NCI-H2107 treated with DMSO at 0.1 percent for 48 hours (cell line): Measurements from ENCODE around the gene CACYBP.
"Not testable (repeated sequence)": the region's sequence is repeated elsewhere in the genome, so short reads cannot be mapped to it uniquely, and the experiment has no call there.

Experiments used
- DNase-seq: peaks from one replicate; lab custom pipeline; 2025; ENCODE audit not compliant: unreplicated experiment; lab: John Stamatoyannopoulos, UW

CACYBP gene

DNA sequence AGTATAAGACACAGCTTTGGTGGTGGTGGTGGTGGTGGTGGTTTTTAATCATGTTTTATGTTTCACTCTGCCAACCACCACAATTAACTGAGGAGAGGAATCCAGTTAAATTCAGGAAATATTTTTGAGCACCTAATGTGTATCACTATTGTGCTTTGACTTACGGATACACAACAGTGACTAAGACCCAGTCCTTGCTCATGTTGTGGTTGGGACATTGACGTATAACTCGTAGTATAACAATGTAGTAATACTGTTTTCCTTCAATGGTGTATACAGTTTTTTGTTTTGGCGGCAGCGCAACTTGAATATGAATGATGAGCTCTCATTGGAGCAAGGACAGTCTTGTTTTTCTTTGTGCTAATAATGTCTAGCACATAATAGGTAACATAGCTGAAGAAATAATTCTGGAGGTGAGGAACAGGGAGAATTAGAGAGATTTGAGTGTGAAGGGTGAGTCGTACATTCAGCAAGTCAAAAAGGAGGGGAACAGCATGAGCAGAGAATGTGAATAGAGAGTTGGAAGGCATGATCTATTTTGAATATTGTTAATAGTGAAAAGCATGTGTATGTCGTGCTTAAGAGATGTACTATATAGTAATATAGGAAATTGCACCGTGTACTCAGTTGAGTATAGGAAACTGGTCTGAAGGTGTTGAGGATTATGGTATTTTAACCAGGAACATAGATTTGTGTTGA, 5.5 kb downstream of the CACYBP start:
- no peak for DNase-seq

DNA sequence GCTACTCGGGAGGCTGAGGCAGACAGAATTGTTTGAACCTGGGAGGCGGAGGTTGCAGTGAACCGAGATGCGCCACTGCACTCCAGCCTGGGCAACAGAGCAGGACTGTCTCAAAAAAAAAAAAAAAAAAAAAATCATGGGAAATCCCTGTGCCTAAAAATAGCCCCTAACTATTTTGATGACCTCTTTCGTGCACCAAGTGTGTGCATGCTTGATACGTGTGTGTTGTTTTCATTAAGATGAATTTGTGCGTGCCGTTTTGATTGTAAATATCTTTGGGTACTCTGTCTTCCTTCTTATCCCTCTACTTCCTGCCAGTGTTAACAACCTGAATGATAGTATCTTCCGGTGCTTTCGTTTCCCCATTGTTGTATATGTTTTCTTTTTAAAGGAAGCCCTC, 9.8 kb downstream of the CACYBP start:
- DNase-seq, result no peak

GRCh38 chr1:175013445-175013844, 13.7 kb downstream of the CACYBP start:
- DNase-seq, result no peak

GRCh38 chr1:175015243-175015642, 15.5 kb downstream of the CACYBP start:
- no peak for DNase-seq

GRCh38 chr1:175019524-175019923, 19.8 kb downstream of the CACYBP start:
- no peak for DNase-seq

GRCh38 chr1:175023043-175023921, 23.5 kb downstream of the CACYBP start, which contains the start of gene MRPS14:
Gene MRPS14 (minus strand): TSS chr1:175023425. CDS start chr1:175023408, 17 bp downstream.
- DNase-seq, result peak; percentile 99

- not testable (repeated sequence) for DNase-seq
These were observed 24.1 kb downstream of the CACYBP start for GRCh38 chr1:175023922-175024242.

DNA sequence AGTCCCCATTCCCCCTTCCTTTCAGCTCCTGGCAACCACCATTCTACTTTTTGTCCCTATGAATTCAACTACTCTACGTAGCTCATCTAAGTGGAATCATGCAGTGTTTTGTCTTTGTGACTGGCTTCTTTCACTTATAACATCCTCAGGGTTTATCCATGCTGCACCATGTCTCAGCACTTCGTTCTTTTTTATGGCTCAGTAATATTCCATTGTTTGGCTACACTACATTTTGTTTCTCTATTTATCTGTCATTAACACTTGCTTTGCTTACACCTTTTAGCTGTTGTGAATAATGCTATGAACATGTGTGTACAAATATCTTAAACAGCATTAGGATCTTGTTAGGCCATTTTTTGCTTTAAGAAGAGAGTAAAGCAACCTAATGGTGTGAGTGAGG, 25.0 kb downstream of the CACYBP start:
- DNase-seq, result no peak

DNA sequence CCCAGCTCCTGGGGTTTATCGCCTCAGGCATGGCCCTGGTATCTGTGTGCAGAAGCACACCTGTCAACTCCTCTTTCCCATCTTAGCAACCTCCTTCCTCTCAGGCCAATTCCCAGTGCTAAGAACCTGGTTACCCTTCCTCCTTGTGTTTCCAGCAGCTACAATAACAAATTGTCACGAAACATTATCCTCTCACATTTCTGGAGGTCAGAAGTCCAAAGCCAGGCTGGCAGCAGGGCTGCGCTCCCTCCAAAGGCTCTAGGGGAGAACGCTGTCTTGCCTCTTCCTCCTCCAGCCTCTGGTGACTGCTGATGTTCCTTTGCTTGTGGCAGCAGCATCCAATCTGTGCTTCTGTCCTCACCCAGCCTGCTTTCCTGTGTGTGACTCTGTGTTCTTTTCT, 34.2 kb downstream of the CACYBP start:
- DNase-seq, result no peak

DNA sequence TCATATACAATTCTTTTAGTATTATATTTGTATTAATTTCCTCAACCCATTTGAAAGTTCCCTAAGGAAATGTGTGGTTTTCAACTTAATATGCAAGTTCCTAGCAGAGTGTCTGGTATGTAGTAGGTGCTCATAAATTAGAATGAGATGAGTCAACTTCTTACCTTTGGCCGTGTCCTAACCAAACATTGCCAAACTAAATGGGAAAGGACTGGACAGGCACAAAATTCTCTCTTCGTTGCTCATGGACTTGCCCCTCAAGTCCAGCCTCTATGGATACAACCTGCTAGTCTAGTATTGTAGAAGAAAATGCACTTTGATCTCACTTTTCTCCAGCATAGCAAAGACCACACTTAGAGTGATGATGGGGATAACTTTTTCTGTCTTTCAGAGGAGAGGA, 35.0 kb downstream of the CACYBP start:
- no peak for DNase-seq

GRCh38 chr1:175035865-175036264, 36.1 kb downstream of the CACYBP start:
- DNase-seq, result no peak

- no peak for DNase-seq
These were observed 36.7 kb downstream of the CACYBP start for GRCh38 chr1:175036476-175036875.

DNA sequence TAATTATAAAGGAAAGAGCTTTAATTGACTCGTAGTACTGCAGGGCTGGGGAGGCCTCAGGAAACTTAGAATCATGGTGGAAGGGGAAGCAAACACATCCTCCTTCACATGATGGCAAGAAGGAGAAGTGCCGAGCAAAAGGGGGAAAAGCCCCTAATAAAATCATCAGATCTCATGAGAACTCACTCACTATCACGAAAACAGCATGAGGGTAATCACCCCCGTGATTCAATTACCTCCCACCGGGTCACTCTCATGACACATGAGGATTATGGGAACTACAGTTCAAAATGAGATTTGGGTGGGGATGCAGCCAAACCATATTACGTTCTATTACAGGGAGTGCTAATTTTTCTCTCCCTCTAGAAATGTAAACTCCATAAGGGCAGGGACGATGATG, 37.7 kb downstream of the CACYBP start:
- DNase-seq, result no peak

DNA sequence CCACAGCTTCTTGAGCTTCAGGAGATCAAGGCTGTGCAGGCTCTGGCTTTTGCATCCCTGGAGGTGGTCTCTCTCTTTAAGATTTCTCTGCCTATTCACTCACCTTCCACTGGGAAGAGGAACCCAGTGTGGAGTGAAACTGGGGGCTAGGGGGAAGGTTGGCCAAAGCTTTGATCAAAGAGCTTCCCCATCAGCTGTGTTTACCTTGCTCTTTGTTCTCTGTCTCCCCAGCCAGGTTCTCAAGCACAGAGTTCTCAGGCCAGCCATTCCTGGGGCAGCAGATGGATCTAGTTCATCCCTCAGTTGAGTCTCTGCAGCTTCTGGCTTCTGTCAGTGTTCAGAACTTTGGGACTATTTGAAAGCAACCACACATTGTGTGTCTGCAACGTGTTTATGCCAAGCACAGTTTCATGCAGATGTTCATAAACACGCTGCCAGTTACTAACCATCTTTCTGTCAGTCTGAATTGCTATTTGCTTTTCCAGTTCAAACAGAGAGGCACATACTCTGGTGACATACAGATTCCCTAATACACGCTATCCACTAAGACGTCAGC, 40.7 kb downstream of the CACYBP start:
- no peak for DNase-seq

- DNase-seq, result no peak
These were observed 42.9 kb downstream of the CACYBP start for GRCh38 chr1:175042650-175043049.

DNA sequence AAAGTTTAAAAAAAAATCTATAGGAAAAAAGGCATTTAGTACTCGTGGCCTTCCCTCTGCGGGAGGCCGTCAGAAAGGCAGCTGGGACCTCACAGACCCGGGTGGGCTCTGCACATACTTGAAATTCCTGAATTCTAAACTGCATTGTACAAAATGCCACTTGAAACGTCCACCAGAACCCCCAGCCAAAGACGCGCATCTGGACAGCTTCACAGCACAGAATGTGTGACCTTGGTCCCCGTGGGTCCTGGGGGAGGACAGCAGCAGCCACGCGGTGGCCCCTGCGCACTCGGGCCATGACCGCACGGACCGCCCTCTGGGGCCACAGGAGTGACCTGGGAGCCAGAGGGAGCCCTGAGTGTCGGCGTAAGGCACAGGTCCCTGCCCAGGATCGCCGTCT, 44.1 kb downstream of the CACYBP start:
- no peak for DNase-seq

DNA sequence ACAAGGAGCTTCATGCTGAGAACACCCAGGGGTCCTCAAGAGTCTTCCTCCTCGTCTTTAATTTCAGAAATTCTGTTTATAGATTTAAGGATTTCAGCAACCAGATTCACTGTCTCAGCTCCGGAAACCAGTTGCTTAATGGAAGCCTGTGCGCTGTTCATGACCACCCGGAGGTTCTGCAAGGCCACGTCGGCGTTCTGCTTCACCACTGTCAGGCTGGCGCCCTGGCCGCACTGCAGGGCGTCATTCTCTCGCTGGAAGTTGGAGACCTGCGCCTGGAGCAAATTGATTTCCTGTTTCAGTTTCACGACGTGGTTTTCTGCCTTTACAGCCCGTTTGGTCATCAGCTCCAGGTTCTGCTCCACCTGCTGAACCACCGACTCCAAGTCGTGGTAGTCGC, 44.8 kb downstream of the CACYBP start:
- not testable (repeated sequence) for DNase-seq

DNA sequence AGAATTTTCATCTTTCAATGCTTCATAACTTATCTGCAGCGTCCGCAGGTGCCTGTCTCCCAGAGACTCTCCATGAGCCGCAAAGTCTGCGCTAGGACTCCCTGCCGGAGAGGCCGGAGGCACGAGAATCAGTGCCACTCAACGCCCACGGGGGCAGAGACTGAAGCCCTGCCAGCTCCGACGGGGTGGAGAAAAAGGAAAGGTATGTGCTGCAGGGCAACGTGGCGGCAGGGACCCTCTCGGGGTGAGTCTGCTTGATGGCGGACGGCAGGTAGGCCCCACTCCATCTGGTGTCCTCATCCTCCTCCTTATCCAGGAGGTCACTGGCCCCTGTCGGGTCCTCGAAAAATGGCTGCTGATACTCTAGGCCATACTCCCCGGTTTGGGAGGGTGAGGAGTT, 45.4 kb downstream of the CACYBP start:
- no peak for DNase-seq

- DNase-seq, result no peak
These were observed 45.8 kb downstream of the CACYBP start for GRCh38 chr1:175045519-175045918.

GRCh38 chr1:175050992-175051391, 51.2 kb downstream of the CACYBP start:
- DNase-seq, result no peak

DNA sequence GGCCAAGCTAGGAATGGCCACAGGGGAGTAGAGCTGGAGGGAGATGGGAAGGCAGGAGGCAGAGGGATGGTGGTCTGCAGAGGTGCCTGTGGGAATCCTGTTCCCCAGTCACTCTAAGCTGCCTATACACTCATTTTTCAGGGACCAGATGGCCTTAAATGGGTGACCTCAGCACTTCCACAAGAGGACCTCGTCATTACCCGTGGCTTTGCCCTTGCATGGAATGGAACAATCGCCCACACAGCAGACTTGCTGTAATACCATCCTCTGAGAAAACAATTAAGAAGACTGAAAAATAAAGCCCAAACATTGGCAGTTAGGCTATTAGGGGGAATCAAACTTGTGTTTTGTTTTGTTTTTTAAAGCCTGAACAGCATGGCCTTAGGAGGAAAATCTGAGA, 55.0 kb downstream of the CACYBP start:
- no peak for DNase-seq
